GM08714 (cell line): ENCODE measurements around the gene SMG6.
A peak's percentile ranks its signal among the peaks of the same experiment; 100 is the strongest.

Source experiments
- H3K4me3 ChIP-seq: fragments of 200-500 bp; sonication (Bioruptor generic); 2 replicates; pipeline ENCODE4 v1.5.1; 2014; ENCODE audit warnings: mild to moderate bottlenecking, low read length, inconsistent platforms
- ZNF274 ChIP-seq: IDR thresholded peaks from 2 replicates; pipeline ENCODE4 v1.6.1; 2012; ENCODE audit warnings: mild to moderate bottlenecking, low read depth, low read length

Gene SMG6

GRCh38 chr17:2090210-2090641, 213.4 kb downstream of the SMG6 start:
- no peak for TF ChIP-seq ZNF274
- peak overlapping the region; percentile 64; the same call in 1 of the 2 replicates for H3K4me3 ChIP-seq

GRCh38 chr17:2089021-2089422, 214.6 kb downstream of the SMG6 start:
- TF ChIP-seq ZNF274 = no peak
- H3K4me3 ChIP-seq = peak overlapping the region; percentile 35; the same call in 1 of the 2 replicates

GRCh38 chr17:2087597-2088211, 215.9 kb downstream of the SMG6 start:
- no peak for TF ChIP-seq ZNF274
- no peak overlapping the region; the same call in 1 of the 2 replicates for H3K4me3 ChIP-seq

- no peak for TF ChIP-seq ZNF274
Observed at GRCh38 chr17:2086306-2086705, 217.3 kb downstream of the SMG6 start.

GRCh38 chr17:2085648-2085949, 218.0 kb downstream of the SMG6 start:
- no peak for TF ChIP-seq ZNF274
- no peak overlapping the region for H3K4me3 ChIP-seq

More at GRCh38 chr17:2086306-2086705, 217.3 kb downstream of the SMG6 start:
- H3K4me3 ChIP-seq = no peak overlapping the region

GRCh38 chr17:2084766-2085647, 218.6 kb downstream of the SMG6 start:
- no peak for TF ChIP-seq ZNF274
- no peak overlapping the region for H3K4me3 ChIP-seq

GRCh38 chr17:2084036-2084765, 219.4 kb downstream of the SMG6 start:
- no peak overlapping the region for H3K4me3 ChIP-seq
- no peak for TF ChIP-seq ZNF274

- no peak overlapping the region for H3K4me3 ChIP-seq
- TF ChIP-seq ZNF274 = no peak
Observed at GRCh38 chr17:2083613-2084035, 220.0 kb downstream of the SMG6 start.

- no peak overlapping the region for H3K4me3 ChIP-seq
- no peak for TF ChIP-seq ZNF274
Observed at GRCh38 chr17:2082003-2082781, 221.4 kb downstream of the SMG6 start.

- H3K4me3 ChIP-seq = no peak overlapping the region
- TF ChIP-seq ZNF274 = no peak
Observed at GRCh38 chr17:2081564-2081963, 222.0 kb downstream of the SMG6 start.

GRCh38 chr17:2077040-2077439, 226.5 kb downstream of the SMG6 start:
- no peak for TF ChIP-seq ZNF274
- H3K4me3 ChIP-seq = no peak overlapping the region

- no peak overlapping the region for H3K4me3 ChIP-seq
- no peak for TF ChIP-seq ZNF274
Observed at GRCh38 chr17:2076087-2076984, 227.2 kb downstream of the SMG6 start.
